Mucosa of gallbladder (tissue), 1 donor: ENCODE measurements around the gene CNRIP1. TPM values are rescaled to one million over a fixed set of nuclear protein-coding genes. Genes with fewer than 3 reads are reported as not detected.

Experiments
- DNase-seq: peaks from one replicate; pipeline ENCODE4 v3.0.0-alpha.2; 2020; ENCODE audit warnings: low spot score
- total RNA-seq: library from RNA; stranded (reverse); gene quantifications from one replicate; pipeline ENCODE4 v1.2.1, GENCODE V29; 2021
- donor health status: DM: no; HTN: no; CAD: no.

The CNRIP1 gene
- total RNA-seq, 1 donor from 2014 or later: 21.6 TPM

DNA sequence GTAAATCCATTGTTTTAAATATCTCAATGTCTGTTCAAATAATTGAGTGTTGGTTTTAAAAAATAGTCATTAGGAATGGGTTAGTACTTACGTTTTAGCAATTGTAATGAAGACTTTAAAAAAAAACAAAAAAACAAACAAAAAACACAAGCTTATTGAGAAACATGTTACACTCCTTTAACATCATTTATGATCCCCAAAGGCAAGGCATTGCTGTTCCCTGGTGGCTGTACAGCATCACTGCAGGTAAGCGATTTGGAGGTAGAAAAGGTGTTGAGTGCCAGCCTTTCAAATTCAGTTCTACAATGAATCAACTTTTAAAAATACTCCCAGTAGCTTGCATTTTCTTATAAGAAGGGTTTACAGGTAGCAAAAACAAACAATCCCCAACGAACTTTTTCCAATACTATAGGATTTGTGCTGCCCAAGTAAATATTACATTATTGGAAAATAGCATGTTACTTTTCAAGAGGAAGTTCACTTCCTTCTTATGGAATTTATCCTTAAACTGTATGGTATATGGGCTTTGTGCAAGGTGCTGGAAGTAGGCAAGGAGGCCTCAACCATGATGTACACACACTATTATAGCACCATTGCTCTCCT is 27.5 kb downstream of the CNRIP1 start:
- no peak for DNase-seq

- no peak for DNase-seq
Observed at GRCh38 chr2:68291314-68291713, 28.4 kb downstream of the CNRIP1 start.

GRCh38 chr2:68290901-68291300 is 28.8 kb downstream of the CNRIP1 start:
- no peak for DNase-seq

DNA sequence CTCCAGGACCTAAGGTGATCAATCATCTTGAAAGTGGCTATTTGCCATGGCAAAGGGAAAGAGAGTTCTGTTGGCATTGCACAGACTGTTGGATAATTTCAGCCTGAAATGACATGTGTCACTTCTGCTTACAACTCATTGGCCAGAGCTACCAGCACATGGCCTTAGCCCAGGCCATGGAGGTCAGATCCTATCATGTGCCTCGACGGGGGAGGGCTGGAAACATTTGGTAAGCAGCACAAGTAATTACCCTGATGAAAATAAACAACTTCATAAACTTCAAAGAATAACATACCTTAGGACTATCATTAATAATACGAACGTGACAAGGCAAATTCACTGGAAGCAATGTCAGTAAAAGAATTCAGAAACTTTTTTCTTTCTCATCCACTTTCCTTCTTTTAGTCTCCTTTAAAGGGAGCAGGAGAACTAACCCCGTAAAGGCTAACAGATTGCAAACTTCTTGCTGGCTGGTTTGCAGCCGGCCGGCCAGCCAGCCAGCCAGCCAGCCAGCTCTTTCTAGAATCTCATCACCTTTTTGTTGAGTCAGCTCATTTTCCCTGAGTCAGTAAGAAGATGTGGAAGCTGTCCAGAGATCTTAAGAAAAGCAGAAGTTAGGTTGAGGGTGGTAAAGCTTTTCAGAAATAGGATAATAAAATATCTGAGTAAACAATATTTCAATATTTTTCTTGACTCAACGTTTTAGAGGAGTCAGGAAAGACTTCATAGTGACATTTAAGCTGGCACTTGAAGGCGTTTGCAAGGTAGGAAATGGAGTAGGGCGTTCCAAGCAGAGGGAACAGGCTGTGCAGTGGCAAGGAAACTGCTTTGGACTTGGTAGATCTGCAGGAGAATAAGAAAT is 31.9 kb downstream of the CNRIP1 start:
- DNase-seq: peak; percentile 18

DNA sequence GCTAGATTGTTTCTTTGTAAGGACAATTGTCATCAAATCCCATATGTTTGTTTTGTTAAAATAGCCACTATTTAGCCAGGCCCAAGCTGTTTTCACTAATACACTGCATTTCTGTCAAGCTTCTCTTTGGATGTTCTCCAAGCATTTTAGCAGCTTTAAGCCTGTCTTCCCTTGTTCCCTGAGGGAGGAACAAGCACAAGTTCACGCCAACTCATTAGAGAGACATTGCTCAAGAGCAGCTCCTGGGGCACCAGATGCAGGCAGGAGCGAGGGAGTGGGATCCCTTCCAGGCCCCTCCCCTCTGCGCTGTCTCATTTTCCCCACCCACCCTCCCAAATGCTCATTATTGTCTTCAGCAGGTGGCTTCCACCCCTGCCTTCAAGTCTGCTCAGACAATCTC is 34.9 kb downstream of the CNRIP1 start:
- DNase-seq: no peak

DNA sequence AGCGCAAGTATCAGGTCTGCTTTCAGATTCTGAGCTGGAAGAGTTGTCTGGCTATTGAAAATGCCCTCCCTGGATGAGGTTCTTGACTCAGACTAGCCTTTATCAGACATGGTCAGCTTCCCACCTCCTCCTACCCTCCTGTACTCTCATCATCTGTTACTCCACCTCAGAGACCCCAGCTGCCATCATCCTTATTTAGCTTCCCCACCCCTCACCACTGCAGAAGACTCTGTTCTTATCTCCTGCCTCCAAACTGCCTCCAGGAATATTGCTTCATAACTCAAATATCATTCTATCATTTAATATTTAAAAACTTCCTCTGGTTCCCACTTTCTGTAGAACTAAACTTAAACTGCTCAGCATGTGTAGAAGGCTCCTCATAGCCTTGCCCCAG is 36.3 kb downstream of the CNRIP1 start:
- no peak for DNase-seq

GRCh38 chr2:68282811-68283418 is 36.8 kb downstream of the CNRIP1 start:
- DNase-seq: no peak

DNA sequence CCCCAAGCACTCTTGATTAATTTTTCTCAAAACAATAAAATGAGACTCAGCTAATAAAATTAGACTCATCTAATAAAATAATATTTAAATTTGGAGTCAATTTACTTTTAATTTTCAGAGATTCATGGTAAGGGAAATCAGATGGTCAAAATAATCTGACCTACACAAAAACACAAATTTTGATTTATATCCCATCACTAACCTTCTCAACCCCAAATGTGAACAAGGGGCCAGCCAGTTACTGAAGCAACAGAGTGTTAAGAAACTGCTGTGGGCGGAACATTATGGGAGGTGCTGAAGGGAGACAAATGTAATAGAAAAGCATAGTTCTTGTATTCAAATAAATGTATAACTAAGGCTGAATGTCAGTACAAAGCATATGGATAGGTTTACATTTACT is 39.0 kb downstream of the CNRIP1 start:
- DNase-seq: no peak

DNA sequence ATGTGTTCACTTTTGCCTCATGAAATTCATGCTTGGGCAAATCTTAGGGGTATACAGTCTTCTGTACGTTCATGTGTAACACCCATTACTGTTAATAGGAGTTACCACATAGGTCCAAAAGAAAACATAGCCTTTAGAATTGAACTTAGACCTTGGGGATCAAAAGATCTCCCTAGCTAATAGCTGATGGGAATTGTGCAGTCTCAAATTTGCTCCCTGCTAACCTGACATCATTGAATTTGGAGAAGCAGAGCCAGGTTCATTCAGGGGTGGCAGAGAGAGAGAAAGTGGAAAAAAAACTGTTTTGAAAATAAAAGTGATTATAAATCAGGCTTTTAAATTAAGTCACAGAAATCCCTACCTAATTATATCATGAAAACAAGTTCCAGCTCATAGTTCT is 39.4 kb downstream of the CNRIP1 start:
- no peak for DNase-seq

- DNase-seq: no peak
Observed at GRCh38 chr2:68279691-68280090, 40.1 kb downstream of the CNRIP1 start.

DNA sequence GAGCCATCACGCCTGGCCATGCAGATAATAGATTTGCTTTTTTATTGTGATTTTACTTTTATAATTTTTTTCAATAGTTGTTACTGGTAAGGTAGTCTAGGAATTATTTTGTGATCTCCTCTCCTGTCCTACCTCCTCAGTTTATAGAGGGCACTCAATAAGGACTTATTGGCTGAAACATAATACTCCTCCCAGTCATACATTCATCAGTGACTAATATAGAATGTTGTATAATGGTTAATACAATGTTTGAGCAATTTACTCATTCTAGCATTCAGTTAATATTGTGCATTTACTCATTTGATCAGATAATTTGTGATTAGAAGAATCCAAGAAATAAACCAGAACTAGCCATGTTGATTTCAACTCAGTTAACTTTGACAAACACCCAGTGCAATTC is 41.6 kb downstream of the CNRIP1 start:
- DNase-seq: no peak

DNA sequence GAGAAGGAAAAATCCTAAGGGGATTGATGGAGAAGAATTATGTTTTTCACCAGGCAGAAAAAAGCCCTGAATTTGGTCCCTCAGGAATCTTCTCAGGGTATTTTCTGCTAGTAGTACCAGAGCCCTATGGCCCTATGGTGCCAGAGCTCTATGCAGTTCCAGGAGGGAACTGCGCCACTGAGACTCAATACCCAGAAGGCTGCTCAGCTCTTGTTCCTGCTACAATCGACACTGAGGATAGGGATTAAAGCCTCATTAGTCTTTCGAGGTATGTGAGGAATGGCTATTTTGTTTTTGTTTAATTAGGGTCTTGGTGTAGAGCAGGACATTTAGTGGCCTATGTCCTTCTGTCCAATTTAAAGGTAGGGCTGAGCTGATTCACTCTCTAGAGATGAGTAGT is 45.7 kb downstream of the CNRIP1 start:
- DNase-seq: no peak

- no peak for DNase-seq
Observed at GRCh38 chr2:68272246-68272994, 47.3 kb downstream of the CNRIP1 start.

DNA sequence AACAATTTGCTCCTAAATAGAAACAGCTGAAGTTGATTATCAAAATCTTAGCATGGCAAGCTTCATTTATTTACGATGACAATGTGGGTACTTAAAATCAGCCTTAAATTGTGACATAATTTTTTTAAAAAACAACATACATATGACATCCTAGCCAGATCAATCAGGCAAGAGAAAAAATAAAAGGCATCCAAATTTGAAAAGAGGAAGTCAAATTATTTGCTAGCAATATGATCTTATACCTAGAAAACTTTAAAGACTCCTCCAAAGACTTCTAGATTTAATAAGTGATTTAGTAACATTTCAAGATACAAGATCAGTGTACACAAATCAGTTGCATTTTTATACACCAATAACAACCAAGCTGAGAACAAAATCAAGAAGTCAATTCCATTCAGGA is 53.1 kb downstream of the CNRIP1 start:
- no peak for DNase-seq

DNA sequence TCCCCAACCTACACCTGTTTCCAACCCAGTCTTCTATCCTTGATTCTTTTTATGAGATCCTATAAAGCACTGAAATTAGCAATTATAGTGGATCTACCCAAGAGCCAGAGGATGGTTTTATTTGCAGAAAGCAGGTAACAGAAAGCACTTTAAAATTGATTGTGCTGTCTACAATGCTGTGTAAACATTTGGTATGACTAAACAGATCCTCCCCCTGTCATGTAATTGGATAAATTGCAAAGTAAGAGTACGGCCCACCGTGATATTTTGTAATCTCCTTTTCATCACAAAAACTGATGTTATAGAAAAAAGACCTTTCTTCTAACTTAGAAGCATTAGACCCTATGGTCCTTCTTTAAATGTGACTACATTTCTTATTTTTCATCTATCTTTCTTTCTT is 56.1 kb downstream of the CNRIP1 start:
- DNase-seq: no peak

- DNase-seq: no peak
Observed at GRCh38 chr2:68258851-68259250, 60.9 kb downstream of the CNRIP1 start.

- DNase-seq: no peak
Observed at GRCh38 chr2:68256093-68256450, 63.7 kb downstream of the CNRIP1 start.

DNA sequence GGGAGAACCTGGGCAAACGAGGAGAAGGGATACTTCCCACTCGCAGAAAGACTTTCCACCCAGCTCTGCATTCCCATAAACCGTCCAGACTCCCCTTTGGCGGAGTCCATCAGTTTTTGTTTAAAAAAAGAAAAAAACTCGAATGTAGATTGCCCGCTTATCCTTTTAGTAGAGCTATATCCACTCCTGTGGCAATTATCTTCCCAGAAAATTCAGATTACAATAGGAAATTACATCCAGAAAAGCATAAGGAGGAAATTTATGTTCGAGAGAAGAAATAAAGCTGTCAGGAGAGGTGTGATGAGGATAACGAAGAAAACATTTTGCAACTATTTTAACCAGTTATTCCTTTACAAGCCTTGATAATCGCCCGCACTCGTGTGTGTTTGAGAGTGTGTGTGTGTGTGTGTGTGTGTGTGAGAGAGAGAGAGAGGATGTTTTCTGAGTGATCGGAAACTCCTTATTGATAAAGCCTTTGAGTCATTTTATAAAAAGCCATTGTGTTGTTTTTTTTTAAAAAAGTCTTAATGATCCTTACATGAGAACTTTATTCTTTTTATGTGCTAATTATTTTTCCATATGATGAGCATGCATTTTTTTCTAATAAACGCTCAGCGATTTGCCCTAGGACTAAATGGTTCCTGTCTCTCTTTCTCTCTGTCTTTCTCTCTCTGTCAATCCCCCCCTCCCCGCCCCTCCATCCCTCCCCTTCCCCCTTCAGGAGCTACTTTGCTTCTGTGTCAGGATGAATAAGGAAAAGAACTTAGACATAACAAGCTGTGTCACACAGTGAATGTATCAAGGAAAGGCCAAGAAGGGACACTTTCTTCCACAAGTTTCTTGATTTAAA is 66.3 kb downstream of the CNRIP1 start:
- peak; percentile 22 for DNase-seq

- peak; percentile 95 for DNase-seq
Observed at GRCh38 chr2:68252400-68253218, 67.1 kb downstream of the CNRIP1 start, which contains the start of gene PPP3R1. TSS of gene PPP3R1 (minus strand) at chr2:68252532. CDS start at chr2:68252127, 405 bp downstream.

DNA sequence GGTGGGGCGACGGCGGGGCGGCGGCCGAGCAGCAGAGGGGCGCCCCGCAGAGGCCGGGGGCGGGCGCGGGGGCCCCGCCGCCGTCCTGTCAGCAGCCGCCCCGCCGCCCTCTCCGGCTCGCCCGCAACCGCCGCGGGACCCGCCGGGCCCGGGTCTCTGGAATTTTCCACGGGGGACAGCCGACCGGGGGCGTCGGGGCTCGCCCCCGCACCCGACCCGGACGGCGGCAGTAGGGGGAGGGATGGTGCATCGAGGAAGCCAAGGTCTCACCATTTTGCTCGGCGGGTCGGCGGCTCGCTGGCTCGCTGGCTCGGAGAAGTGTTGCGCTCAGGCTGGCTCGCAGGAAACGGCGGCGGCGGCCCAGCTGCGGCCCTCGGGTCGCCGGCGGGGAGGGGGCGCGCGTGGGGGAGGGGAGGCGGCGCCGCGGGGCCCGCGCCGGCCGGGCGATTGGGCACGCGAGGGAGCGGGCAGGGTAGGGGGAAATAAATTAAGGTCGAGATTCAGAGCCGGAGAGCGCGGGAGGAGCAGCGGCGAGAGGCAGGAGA is 67.8 kb downstream of the CNRIP1 start:
- DNase-seq: peak; percentile 19
